Stimulated activated CD8-positive, alpha-beta memory T cell treated with anti-CD3 and anti-CD28 coated beads, Interleukin-15, amount 100 ng/mL, for 4 hours (primary cell): ENCODE measurements around the gene GPR89B.
"Not testable (repeated sequence)": the region's sequence is repeated elsewhere in the genome, so short reads cannot be mapped to it uniquely, and the experiment has no call there.

Source experiments
- DNase-seq, 2 donors: peaks; one replicate each; pipeline ENCODE4 v3.0.0-alpha.2; 2020; ENCODE audit warnings: low read depth in 2 of 2

The GPR89B gene

GRCh38 chr1:147940456-147940855, 12.2 kb downstream of the GPR89B start:
- DNase-seq, result not testable (repeated sequence)

DNA sequence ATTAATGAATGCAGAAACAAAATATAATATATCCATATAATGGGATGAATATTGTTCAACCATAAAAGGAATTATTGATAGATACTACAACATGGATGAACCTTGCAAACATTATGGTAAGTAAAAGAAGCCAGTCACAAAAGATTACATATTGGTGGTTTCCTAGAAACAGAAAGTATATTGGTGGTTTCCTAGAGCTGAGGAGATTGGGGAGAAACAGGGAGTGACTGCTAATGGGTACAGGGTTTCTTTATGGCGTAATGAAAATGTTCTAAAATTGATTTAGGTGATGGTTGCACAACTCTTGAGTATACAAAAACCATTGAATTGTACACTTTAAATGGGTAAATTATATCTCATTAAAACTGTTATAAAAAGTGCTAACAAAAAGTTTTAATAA, 14.3 kb downstream of the GPR89B start:
- not testable (repeated sequence) for DNase-seq

DNA sequence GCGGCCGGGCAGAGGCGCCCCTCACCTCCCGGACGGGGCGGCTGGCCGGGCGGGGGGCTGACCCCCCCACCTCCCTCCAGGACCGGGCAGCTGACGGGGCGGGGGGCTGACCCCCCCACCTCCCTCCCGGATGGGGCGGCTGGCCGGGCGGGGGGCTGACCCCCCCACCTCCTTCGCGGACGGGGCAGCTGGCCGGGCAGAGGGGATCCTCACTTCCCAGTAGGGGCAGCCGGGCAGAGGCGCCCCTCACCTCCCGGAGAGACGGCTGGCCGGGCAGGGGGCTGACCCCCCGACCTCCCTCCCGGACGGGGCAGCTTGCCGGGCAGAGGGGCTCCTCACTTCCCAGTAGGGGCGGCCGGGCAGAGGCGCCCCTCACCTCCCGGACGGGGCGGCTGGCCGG, 21.3 kb downstream of the GPR89B start:
- not testable (repeated sequence) for DNase-seq

DNA sequence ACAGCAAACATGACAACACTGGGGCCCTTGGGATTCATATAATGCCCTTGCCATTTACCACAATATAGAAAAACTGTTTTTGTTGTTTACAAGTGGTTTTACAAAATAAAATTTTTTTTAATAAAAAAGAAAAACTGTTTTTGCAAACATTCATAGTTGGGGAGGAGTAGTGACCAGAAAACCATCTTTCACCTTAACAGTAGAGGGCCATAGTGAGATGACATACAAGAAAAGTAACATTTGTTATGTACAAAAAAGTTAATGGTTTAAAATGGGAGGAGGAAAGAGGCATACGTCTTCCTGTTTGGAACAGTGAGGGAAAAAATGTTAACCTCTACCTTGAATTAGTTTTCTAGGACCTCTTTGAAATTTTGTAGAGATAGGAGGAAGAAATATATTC, 30.7 kb downstream of the GPR89B start:
- DNase-seq, result not testable (repeated sequence)

DNA sequence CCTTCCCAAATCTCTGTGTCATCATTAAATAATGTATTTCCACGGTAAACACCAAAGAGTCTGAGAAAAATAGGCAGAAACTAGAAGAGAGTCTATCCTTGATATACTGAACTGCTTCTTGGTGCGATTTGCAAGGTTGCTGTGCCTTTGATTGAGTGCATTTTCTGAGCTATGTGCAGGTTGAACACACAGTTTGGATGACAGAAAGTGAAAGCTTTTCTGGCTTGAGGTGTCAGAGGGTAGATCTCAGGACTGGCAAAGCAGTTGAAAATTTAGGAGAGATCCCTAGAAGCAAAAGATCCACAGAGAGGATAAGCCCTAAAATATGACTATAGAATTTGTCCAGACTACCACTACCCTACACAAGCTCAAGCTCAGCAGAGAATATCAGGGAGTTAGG, 31.5 kb downstream of the GPR89B start:
- DNase-seq, result not testable (repeated sequence)

DNA sequence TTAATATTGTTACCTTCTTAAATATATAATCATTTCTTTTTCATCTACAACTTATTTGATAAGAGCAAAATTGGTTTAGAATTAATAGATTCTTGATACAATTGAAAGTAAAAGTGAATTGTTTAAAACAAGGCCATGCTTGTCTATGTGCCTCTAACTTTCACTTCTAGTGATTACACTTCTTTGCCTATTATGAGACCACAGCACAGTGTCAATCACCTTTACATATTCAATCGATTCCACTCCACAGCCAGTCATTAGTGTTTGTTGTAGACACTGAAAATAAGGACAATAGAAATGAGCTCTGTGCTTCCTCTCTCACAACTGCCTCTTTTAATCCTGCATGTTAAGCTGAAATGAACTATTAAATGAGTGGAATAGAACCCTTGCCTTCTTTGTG, 36.4 kb downstream of the GPR89B start:
- DNase-seq, result not testable (repeated sequence)

DNA sequence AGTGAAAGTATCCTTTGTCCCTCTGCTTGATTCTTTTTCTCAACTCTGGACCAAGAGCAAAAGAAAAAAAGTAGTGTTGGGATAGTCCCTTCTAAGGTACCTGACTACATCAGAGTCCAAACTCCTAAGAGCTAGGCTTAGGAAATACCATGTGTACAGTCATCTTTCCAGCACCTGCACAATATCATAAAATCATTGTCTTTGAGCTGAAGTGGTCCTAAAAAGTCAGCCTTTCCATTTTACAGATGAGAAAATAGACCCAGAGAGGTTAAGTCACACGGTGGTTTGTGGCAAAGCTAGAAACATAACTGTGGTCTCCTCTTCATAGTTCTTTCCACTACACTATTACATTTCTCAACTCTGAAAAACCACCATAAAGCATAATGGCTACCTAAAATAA, 38.4 kb downstream of the GPR89B start:
- DNase-seq, result not testable (repeated sequence)

DNA sequence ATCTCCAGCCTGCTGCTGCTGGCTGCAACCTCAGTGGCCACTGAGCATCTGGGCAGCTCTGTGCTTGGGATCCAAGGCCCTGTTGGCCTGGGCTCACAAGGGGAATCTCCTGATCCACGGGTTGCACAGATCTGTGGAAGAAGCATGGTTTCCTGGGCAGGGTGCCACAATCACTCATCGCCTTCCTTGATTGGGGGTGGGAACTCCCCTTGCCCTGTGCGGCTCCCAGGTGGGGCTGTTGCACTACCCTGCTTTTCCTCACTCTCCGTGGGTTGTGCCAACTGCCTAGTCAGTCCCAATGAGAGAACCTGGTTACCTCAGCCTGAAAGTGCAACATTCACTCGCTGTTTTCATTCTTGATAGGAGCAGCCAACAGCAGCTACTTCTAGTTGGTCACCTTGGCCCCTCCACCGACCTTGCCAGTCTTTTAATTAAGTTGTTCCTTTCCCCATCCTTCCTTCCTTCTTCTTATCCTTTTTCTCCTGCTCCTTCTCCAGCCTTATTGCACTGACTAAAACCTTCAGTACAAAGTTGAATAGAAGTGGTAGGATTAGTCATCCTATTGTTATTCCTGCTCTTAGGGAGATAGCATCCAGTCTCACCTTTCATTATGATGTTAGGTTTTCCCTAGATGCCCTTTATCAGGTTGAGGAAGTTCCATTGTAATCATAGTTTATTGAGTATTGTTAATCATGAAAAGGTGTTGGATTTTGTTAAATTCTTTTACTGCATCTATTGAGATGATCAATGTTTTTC, 50.9 kb downstream of the GPR89B start:
- DNase-seq, result not testable (repeated sequence)

DNA sequence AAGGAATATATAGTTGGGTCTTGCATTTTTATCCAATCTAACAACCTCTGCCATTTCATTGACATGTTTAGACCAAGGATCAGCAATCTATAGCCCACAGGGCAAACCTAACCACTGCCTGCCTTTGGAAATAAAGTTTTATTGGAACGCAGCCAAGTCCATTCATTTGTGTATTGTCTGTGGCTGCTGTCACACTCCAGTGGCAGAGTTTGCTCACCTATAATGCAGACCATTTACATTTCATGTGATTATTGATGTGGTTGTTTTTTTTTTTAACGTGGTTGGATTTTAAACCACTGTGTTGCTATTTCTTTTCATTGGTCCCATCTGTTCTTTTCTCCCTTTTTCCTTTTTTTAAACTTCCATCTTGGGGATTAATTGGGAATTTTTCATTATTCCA, 57.2 kb downstream of the GPR89B start:
- DNase-seq, result not testable (repeated sequence)

DNA sequence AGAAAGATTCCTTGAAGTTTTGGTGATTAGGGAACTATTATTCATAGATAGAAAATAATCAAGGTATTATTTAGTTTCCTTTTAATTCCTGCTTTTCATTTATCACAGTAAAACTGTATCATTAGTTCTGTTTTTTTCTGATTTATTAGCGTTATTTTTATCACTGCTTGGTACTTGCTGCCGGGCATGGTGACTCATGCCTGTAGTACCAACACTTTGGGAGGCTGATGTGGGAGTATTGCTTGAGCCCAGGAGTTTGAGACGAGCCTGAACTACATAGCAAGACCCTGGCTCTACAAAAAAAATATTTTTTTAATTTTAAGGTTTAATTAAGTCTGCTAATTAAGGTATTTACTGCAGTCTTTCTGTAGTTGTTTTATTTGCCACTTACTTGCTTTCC, 59.7 kb downstream of the GPR89B start:
- not testable (repeated sequence) for DNase-seq

DNA sequence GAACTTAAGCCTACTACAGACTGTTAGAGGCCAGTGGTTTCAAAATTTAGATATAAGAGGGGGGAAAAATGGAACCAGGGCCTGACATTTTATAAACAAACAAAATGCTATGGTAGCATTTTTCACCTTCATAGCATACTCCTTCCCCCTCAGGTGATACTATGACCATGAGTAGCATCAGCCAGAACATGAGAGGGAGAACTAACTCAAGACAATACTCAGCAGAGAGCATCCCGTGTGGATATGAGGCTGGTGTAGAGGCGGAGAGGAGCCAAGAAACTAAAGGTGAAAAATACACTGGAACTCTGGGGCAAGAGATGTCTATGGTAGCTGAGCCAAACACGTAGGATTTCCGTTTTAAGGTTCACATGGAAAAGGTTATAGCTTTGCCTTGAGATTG, 64.7 kb downstream of the GPR89B start:
- not testable (repeated sequence) for DNase-seq

- not testable (repeated sequence) for DNase-seq
These were observed 65.2 kb downstream of the GPR89B start for GRCh38 chr1:147993400-147993799.

GRCh38 chr1:147993825-147994615, 65.8 kb downstream of the GPR89B start:
- DNase-seq, result not testable (repeated sequence)

- not testable (repeated sequence) for DNase-seq
These were observed 67.9 kb downstream of the GPR89B start for GRCh38 chr1:147996088-147996487.

GRCh38 chr1:148007724-148008123, 79.5 kb downstream of the GPR89B start:
- DNase-seq, result not testable (repeated sequence)

- DNase-seq, result no peak
These were observed 82.3 kb downstream of the GPR89B start for GRCh38 chr1:148010527-148010926.

- DNase-seq, result not testable (repeated sequence)
These were observed 85.2 kb downstream of the GPR89B start for GRCh38 chr1:148013177-148014144.

DNA sequence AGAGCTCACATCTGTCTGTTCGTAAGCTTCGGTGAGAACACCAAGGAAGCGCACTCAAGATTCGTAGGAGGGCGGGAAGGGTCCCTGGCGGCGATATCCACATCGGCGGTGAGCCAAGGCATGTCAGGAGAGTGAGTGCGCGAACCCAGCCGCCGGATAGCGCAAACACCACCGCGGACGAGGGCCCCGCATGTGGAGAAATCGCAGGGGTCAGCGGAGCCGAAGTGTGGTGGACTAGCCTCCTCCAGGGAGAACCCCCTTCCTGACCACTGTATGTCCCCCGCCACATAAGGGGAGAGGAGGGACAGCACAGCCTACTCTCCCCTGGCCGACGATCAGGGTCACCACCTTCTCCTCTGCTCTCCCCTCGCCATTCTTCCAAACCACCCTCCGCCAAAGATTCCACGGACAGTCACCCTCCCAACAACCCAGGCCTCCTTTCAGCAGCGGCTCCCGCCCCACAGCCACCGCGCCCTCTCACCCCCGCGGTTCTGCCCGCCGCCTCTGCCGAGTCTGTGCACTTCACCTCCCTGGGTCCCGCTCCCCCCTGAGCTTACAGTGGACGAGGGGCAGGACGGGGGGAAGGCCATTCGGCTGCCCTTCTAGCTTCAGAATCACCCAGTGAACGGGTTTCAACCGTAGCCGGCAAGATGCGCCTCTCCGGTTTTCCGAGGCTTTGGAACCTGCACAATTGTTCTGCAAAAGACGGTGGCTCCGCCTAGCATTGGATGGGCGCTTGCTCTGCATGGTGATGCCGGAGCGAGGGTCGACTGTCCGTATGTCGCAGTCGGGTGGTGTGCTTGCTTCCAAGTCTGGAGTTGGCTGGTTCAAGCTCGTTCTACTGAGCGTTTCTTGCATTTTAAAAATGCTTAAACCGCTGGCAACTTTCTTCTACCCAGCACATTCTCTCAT, 86.3 kb downstream of the GPR89B start:
- not testable (repeated sequence) for DNase-seq

- DNase-seq, result not testable (repeated sequence)
These were observed 96.7 kb downstream of the GPR89B start for GRCh38 chr1:148024918-148025317.

DNA sequence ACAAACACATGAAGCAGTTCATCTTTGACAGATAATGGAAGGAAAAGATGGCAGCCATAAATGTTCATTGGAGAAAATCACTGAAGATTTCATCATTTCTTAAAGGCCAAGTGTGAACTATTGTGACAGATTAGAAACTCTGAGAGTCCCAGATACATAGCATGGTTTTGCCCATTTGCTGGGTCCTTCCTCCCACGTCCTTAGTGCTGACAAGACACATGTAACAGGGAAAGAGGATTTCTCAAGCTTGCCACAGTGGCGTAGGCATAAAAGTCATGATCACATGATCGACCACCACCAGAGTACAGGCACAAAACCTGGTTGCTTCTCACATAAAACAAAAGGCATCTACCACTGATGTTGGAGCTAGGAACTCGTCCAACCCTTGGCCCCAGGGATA, 98.8 kb downstream of the GPR89B start:
- not testable (repeated sequence) for DNase-seq

- not testable (repeated sequence) for DNase-seq
These were observed 104.0 kb downstream of the GPR89B start for GRCh38 chr1:148032247-148032646.
